Testis (tissue), 2 donors: ENCODE measurements around the gene KLHL5.

ENCODE experiments used
- POLR2A ChIP-seq: fragments of 450-650 bp; IDR thresholded peaks from one replicate; pipeline ENCODE4 v1.6.1; 2017; ENCODE audit warnings: antibody characterized with exemption, mild to moderate bottlenecking, moderate library complexity
- TF ChIP-seq, protein P1 (sequence below), 3 experiments: fragments of 450-650 bp in 2 of 3; fragments of 200-600 bp in 1 of 3; sonication (generic) in 1 of 3; IDR thresholded peaks; one replicate each; pipeline ENCODE4 v1.5.1; 2016 to 2019; ENCODE audit warnings: antibody characterized with exemption in 3 of 3, mild to moderate bottlenecking in 2 of 3, moderate library complexity in 1 of 3

DNA sequence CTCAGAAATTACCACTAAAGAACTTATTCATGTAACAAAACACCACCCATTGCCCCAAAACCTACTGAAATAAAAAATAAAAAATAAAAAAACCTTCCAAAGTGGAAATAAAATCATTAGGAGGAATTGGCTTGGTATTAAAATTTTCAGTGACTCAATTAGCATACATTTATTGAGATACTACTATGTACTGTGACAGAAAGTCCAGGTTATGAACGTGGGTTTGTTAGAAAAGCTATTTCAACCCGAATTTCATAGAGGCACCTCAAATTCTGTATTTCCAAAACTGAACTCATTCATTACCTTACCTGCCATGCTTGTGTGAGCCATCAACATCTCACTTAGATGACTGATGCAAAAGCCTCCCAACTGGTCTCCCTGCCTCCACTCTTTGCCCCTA, 16.8 kb downstream of the KLHL5 start:
- TF ChIP-seq, protein P1, sequence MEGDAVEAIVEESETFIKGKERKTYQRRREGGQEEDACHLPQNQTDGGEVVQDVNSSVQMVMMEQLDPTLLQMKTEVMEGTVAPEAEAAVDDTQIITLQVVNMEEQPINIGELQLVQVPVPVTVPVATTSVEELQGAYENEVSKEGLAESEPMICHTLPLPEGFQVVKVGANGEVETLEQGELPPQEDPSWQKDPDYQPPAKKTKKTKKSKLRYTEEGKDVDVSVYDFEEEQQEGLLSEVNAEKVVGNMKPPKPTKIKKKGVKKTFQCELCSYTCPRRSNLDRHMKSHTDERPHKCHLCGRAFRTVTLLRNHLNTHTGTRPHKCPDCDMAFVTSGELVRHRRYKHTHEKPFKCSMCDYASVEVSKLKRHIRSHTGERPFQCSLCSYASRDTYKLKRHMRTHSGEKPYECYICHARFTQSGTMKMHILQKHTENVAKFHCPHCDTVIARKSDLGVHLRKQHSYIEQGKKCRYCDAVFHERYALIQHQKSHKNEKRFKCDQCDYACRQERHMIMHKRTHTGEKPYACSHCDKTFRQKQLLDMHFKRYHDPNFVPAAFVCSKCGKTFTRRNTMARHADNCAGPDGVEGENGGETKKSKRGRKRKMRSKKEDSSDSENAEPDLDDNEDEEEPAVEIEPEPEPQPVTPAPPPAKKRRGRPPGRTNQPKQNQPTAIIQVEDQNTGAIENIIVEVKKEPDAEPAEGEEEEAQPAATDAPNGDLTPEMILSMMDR (IDR thresholded peaks at IDR 0.05): no peak
- no peak for TF ChIP-seq POLR2A
